H4 (cell line): ENCODE data around the gene AAK1. TPM values are rescaled to one million over a fixed set of nuclear protein-coding genes. Genes with fewer than 3 reads are reported as not detected.
"Not testable (repeated sequence)": the region's sequence is repeated elsewhere in the genome, so short reads cannot be mapped to it uniquely, and the experiment has no call there.

ENCODE experiments used
- DNase-seq: peaks from one replicate; pipeline ENCODE4 v3.0.0-alpha.2; 2015; ENCODE audit warnings: low spot score
- total RNA-seq: library from RNA; depleted of rRNA; stranded (reverse); fragments of >200 nt; shearing (Covaris generic); gene quantifications from 2 replicates; pipeline ENCODE4 v1.2.3, GENCODE V29; 2014

AAK1 gene
- total RNA-seq, 1 experiment from 2014 or later = 19.8 TPM

GRCh38 chr2:69659941-69660483 lies 16.5 kb upstream of the AAK1 start:
- DNase-seq = no peak

- no peak for DNase-seq
Measured at GRCh38 chr2:69659349-69659748, 15.8 kb upstream of the AAK1 start.

GRCh38 chr2:69652206-69652605 lies 8.7 kb upstream of the AAK1 start:
- DNase-seq = peak; percentile 44

GRCh38 chr2:69647196-69647595 lies 3.7 kb upstream of the AAK1 start:
- not testable (repeated sequence) for DNase-seq

- no peak for DNase-seq
Measured at GRCh38 chr2:69646714-69647113, 3.2 kb upstream of the AAK1 start.

GRCh38 chr2:69645921-69646320 lies 2.4 kb upstream of the AAK1 start:
- DNase-seq = no peak

- DNase-seq = no peak
Measured at GRCh38 chr2:69645031-69645431, 1.5 kb upstream of the AAK1 start.

GRCh38 chr2:69644506-69644979 lies 1.0 kb upstream of the AAK1 start:
- no peak for DNase-seq

GRCh38 chr2:69642709-69643601 lies 584 bp downstream of the AAK1 start:
- DNase-seq = peak; percentile 52

GRCh38 chr2:69641887-69642708 lies 1.4 kb downstream of the AAK1 start:
- no peak for DNase-seq

GRCh38 chr2:69641471-69641870 lies 2.1 kb downstream of the AAK1 start:
- DNase-seq = no peak

- no peak for DNase-seq
Measured at GRCh38 chr2:69639266-69639665, 4.3 kb downstream of the AAK1 start.

- DNase-seq = no peak
Measured at GRCh38 chr2:69638630-69639029, 4.9 kb downstream of the AAK1 start.

- DNase-seq = no peak
Measured at GRCh38 chr2:69637923-69638322, 5.6 kb downstream of the AAK1 start.

GRCh38 chr2:69636395-69636794 lies 7.1 kb downstream of the AAK1 start:
- no peak for DNase-seq

GRCh38 chr2:69635432-69635831 lies 8.1 kb downstream of the AAK1 start:
- DNase-seq = no peak

GRCh38 chr2:69634196-69634821 lies 9.2 kb downstream of the AAK1 start:
- no peak for DNase-seq

- no peak for DNase-seq
Measured at GRCh38 chr2:69631402-69631801, 12.1 kb downstream of the AAK1 start.

- DNase-seq = no peak
Measured at GRCh38 chr2:69629921-69630608, 13.5 kb downstream of the AAK1 start.

- no peak for DNase-seq
Measured at GRCh38 chr2:69628325-69629021, 15.1 kb downstream of the AAK1 start.
